NCI-H146 (cell line): Measurements from ENCODE around the gene HSF2.
A peak's percentile ranks its signal among the peaks of the same experiment; 100 is the strongest.
"Not testable (repeated sequence)": the region's sequence is repeated elsewhere in the genome, so short reads cannot be mapped to it uniquely, and the experiment has no call there.

Source experiments
- DNase-seq: peaks from one replicate; lab custom pipeline; 2025; lab: John Stamatoyannopoulos, UW

HSF2 gene

DNA sequence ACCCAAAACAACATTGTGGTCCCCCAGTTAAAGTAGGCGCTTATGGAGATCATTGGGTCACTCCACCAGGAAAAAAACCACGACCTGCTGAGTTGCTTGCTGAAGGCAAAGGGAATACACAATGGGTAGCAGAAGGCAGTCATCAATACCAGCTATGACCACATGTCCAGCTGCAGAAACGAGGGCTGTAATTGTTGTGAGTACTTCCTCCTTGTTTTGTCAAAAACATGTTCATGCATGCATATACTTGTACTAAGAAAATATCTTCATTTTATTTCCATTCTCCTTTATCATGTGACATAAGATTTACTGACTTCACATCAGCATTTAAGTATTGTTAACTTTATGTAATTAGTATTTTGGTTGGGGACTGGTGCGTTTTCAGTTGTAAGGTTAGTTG, 55.2 kb downstream of the HSF2 start:
- DNase-seq: peak; percentile 37

DNA sequence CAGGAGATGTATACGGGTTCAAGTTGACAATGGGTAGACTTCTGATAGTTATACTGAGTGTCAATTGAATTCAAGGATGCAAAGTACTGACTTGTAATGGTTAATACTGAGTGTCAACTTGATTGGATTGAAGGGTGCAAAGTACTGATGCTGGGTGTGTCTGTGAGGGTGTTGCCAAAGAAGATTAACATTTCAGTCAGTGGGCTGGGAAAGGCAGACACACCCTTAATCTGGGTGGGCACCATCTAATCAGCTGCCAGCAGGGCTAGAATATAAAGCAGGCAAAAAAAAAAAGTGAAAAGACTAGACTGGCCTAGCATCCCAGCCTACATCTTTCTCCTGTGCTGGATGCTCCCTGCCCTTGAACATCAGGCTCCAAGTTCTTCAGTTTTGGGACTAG, 55.7 kb downstream of the HSF2 start:
- not testable (repeated sequence) for DNase-seq

- no peak for DNase-seq
These were observed 58.6 kb downstream of the HSF2 start for GRCh38 chr6:122458087-122458486.

- DNase-seq: no peak
These were observed 59.8 kb downstream of the HSF2 start for GRCh38 chr6:122459240-122459639.

DNA sequence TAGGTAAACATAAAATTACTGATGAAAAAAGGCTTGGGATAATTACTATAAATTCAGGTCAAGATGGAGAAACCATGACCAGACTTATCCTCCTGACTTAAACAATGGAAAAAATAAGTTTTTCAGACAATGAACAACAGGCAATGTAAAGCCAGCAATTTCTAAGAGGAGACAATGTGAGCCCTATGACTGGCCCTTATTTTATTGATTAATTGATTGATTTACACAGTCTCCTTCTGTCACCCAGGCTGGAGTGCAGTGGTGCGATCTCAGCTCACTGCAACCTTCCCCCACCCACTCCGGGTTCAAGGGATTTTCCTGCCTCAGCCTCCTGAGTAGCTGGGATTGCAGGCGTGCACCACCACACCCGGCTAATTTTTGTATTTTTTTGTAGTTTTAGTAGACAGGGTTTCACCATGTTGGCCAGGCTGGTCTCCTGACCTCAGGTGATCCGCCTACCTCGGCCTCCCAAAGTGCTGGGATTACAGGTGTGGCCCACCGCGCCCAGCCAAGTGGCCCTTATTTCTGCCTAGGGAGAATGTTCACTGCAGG, 60.5 kb downstream of the HSF2 start:
- DNase-seq: peak; percentile 7

- DNase-seq: no peak
These were observed 62.4 kb downstream of the HSF2 start for GRCh38 chr6:122461885-122462284.

DNA sequence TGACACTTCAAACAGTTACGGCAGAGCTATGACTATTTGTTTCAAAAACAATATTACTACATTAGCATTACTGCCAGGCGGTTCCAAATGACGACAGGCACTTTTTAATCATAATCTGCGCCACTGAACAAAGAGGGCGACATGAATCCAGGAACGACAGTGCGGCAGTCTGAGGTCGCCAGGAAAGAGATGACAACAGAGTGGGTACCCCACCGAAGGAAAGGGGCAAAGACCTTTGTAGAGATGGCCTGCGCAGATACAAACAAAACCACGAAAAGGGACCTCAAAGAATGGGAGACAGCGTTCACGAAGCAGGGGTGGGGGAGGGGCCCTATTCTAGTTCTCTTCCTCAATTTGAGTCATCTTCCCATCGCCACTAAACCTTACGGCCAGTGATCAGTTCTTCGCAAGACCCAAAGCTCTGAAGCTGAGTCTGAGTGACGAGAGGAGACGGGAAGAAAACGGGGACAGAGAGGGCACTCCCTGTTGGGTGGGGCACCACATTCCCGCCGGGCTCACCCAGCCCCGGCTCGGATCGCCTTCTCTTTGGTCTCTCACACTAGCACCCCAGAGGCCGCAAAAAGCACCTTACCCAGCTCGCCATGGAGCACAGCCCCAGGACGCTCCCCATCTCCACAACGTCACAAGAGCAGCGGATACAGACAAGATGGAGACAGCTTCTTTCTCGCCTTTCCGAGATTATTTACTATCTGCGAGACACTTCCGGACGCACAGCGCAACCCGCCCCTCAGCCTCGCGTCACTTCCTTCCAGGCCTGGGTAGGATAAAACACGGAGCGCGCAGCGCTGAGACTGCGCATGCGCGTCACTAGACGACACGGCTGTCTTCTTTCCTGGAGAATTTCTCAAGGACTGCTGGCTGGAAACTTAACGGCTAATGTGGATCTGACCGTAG, 71.9 kb downstream of the HSF2 start, which contains the start of gene SERINC1:
Gene SERINC1, minus strand, starts transcription at position 701 of the 915 bp plus-strand sequence. Its CDS starts 70 bp downstream, at position 631.
- peak; percentile 98 for DNase-seq

DNA sequence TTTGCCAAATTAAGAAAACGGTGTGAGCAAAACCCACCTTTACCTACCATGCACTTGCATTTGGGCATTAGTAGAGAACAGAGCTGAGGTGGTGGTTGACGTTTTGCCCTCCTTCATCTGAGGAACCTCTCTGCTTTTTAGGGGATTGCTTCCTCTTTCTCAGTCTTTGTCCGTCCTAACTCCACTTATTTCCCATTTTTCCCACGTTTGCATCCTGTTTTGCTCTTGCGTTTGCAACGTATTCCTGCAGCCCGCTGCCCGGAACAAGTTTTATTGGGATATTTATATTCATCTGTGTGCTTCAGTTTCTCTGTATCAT, 72.5 kb downstream of the HSF2 start:
- no peak for DNase-seq

- DNase-seq: peak; percentile 57
These were observed 76.7 kb downstream of the HSF2 start for GRCh38 chr6:122476131-122476530.

- DNase-seq: no peak
These were observed 83.3 kb downstream of the HSF2 start for GRCh38 chr6:122482750-122483080.
